DMS153 treated with DMSO at 0.1 percent for 48 hours (cell line): ENCODE results near the gene ANKFY1.
"Not testable (repeated sequence)": the region's sequence is repeated elsewhere in the genome, so short reads cannot be mapped to it uniquely, and the experiment has no call there.

ENCODE experiments used
- DNase-seq: peaks from one replicate; lab custom pipeline; 2025; ENCODE audit not compliant: unreplicated experiment; lab: John Stamatoyannopoulos, UW

Gene ANKFY1

GRCh38 chr17:4258867-4259266, 4.9 kb downstream of the ANKFY1 start:
- no peak for DNase-seq

GRCh38 chr17:4256952-4257351, 6.8 kb downstream of the ANKFY1 start:
- DNase-seq: no peak

DNA sequence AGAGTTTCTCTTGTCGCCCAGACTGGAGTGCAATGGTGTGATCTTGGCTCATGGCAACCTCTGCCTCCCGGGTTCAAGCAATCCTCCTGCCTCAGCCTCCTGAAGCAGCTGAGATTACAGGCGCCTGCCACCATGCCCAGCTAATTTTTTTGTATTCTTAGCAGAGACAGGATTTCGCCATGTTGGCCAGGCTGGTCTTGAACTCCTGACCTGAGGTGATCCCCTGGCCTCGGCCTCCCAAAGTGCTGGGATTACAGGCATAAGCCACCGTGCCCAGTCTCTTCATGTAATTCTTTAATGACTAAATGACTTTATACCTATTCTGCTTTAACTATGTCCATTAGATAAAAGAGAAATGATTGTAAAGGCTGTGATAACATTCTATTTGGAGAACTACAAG, 8.5 kb downstream of the ANKFY1 start:
- DNase-seq: not testable (repeated sequence)

GRCh38 chr17:4250887-4251286, 12.9 kb downstream of the ANKFY1 start:
- no peak for DNase-seq

DNA sequence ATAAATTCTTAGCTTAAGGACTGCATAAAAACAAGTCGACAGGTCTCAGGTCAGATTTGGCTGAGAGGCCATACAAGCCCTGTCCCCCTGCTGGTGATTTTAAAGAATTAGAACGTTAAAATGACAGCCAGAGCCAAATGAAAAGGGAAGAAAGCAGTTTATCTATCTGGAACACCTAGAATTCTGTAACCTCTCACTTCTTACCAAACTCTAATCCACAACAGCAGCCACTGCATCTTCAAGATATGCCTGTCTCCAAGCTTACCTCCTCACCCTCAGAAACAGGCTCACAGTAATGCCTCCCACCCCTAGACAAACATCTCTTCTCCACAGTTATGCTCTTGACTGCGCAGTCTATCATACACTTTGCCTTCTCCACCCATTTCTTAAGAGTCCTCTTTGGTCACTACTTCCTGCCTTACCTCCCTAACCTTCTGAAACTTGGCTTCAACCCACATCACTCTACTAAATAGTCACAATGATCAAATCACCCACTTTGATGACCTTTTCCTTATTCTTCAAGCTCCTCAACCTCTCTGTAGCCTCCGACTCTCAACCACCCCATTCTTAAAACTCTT, 14.2 kb downstream of the ANKFY1 start:
- no peak for DNase-seq

GRCh38 chr17:4248504-4249277, 15.1 kb downstream of the ANKFY1 start:
- DNase-seq: no peak

GRCh38 chr17:4247971-4248388, 15.8 kb downstream of the ANKFY1 start:
- DNase-seq: no peak

DNA sequence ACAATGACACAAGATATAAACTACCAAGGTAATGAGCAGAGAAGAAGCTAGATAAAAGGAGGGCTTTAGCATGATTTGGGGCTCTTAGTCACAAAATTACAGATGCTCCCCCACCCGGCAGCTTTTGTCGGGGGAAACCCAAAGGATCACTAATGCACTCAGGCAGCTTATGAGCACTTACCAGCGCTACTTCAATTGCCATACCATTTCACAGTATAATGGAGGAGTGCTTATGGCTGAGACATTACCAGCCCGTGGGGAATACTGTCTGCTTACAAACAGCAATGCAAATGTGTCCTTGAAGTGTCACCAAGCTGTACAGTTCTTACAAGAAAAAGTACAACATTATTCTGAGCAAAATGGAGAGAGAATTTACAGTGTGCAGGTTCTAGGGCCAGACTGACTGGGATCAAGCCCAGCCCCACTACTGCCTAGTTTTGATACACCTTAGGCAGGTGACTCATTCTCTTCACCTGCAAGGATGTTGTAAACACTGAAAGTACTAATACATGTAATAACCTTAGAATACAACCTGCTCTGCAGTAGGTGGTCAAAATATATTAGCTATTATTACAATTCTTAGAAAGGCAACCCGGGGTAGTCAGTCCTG, 16.3 kb downstream of the ANKFY1 start:
- no peak for DNase-seq

- no peak for DNase-seq
These were observed 17.1 kb downstream of the ANKFY1 start for GRCh38 chr17:4246674-4247073.

DNA sequence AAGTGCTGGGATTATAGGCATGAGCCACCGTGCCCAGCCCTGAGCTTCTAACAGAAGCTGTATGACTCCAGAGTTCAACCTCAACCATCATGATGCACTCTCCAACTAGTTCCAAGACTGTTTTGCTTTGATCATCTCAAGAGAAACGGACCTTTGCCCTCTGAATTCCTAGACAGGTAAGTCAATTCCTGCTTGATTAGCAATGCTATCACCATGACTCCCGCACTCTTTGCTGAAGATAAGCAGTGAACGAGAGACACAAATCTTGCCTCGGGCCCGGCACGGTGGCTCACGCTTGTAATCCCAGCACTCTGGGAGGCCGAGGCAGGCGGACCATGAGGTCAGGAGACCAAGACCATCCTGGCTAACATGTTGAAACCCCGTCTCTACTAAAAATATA, 22.2 kb downstream of the ANKFY1 start:
- no peak for DNase-seq

- no peak for DNase-seq
These were observed 27.3 kb downstream of the ANKFY1 start for GRCh38 chr17:4236456-4236855.

DNA sequence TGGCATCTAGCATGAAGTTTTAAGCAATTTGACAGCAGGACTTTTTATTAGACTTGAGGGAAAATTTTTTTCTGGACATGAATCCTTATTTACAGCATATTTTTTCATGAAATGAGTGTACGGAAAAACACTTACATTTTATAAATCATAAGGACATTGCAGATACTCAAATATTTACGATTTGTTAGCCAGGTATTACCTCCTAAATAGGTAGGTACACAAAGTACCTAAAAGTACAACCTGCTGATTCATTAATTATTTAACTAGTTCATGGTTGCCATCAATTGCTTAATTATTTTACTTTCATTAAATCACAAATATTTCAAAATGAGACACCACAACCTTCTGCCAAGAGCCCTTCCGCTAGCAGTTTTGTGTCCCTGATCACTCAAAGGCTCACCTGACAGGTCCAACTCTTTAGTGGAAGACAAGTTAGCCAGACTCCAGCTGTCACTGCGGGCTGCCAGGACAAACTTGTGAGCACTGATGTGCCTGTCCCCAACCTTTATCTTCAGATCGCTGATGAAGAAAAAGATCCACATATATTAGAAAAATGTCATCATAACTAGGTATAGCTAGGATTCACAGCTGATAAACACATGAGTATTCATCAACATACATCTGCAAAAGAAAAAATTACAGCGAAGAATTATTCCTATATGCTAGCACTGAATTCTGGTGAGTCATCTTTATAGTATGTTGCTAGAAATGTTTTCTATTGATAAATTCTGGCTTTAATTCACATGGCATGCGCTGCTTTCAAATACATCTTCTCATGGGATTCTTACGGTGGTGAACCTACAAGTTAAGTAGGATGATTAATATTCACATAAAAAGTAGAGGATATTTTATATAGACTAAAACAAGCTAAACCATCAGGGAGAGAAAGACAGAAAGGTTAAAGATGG, 28.2 kb downstream of the ANKFY1 start:
- DNase-seq: no peak

GRCh38 chr17:4234401-4234800, 29.4 kb downstream of the ANKFY1 start:
- DNase-seq: no peak

DNA sequence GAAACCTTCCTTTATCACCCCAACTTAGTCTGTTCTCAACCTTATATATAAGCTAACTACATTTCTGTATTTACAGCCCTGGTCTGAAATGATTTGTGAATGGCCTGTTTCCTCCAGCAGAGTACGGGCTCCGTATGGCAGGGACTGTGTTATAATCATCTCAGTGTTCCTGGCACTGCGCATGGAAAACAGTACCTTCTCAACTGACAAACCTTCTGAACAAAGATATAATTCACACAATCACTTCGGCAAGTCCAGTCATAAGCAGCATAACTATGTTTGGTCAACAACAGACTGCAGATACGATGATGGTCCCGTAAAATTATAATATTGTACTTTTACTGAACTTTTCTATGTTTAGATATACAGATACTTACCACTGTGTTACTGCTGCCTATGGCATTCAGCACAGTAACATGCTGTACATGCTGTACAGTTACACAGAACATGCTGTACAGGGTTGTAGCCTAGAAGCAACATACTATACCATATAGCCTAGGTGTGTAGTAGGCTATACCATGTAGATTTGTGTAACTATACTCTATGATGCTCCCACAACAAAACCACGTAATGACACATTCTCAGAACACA, 30.0 kb downstream of the ANKFY1 start:
- DNase-seq: no peak

GRCh38 chr17:4232168-4232813, 31.5 kb downstream of the ANKFY1 start:
- DNase-seq: no peak

DNA sequence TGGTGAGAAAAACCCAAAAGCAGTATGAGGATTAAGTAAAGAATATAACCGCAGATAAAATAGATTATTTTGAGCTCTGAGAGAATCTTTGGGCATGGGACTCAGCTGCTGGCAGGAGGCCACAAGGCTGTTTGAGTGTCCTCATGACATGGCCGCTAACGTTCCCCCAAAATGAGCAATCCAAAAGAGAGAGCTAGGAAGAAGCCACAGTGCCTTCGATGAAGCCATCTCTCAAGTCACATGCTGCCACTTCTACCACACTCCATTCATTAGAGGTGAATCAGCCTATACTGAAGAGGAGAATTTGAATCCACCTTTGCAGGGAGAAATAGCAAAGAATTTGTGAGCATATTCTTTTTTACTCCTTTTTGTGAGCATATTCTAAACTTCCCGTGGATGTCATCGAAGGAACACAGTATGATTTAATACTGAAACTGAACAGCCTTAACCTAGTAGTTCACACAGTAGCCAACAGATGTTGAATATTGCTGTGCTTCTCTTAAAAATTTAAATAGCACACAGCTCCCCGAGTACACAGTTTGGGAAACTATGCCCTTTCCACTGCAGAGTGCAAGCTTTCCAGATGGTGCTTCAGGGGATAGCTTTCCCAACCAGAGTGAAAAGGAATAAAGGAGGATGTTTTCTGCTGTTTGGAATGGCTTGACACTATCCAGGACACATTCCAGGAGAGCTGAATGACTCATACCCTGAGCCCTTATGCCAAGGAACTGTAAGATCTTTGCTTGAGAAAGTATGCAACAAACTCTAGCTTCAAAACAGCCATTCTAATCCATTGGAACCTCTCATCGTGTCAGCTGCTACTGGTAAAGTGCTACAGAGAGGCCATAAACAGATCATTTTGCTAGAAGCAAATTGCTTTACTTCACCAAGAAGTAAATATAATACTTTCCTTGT, 33.9 kb downstream of the ANKFY1 start:
- no peak for DNase-seq

DNA sequence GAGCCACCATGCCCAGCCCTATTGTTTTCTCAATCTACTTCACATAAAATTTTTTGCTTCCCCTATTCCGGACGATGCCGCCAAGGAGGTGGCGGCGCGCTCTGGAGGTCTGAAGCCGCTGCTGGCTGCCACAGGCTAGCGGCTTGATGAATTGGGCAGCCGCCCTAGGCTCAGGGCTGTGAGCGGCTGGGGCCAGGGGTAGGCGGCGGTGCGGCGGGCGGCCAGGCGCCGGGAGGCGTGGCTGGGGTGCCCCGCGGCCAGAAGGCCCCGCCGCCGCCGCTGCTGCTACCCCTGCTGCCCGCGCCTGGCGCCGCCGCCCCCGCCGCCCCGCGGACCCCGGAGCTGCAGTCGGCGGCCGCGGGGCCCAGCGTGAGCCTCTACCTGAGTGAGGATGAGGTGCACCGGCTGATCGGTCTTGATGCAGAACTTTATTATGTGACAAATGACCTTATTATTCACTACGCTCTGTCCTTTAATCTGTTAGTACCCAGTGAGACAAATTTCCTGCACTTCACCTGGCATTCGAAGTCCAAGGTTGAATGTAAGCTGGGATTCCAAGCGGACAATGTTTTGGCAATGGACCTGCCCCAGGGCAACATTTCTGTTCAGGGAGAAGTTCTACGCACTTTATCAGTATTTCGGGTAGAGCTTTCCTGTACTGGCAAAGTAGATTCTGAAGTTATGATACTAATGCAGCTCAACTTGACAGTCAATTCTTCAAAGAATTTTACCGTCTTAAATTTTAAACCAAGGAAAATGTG, 41.7 kb downstream of the ANKFY1 start:
- no peak for DNase-seq

DNA sequence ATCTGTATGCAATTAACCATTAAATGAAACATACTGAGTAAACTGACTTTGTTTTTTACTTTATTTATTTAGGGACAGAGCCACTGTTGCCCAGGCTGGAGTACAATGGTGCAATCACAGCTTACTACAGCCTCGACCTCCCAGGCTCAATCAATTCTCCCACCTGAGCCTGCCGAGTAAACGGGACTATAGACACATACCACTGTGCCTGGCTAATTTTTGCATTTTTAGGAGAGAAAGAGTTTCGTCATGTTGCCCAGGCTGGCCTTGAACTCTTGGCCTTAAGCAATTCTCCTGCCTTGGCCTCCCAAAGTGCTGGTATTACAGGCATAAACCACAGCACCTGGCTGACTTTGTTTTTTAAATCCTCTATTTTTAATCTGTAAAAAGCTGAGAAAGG, 42.6 kb downstream of the ANKFY1 start:
- DNase-seq: no peak

GRCh38 chr17:4220655-4221054, 43.1 kb downstream of the ANKFY1 start:
- no peak for DNase-seq
